GM23338 (cell line): Measurements from ENCODE around the gene ENOX1. TPM values are rescaled to one million over a fixed set of nuclear protein-coding genes. Genes with fewer than 3 reads are reported as not detected.

Experiments
- ATAC-seq: fragments of 200-7000 bp; cut with Tn5 transposase; 3 replicates; pipeline ENCODE4 v1.9.1; 2020
- DNase-seq: peaks from one replicate; pipeline ENCODE4 v3.0.0-alpha.2; 2015; ENCODE audit warnings: low spot score
- H2AFZ ChIP-seq: fragments of 200-600 bp; sonication (generic); 2 replicates; pipeline ENCODE4 v1.8.0; 2016; ENCODE audit warnings: antibody characterized with exemption, mild to moderate bottlenecking, moderate library complexity
- H3F3A ChIP-seq: fragments of 200-600 bp; sonication (generic); replicated peaks from 2 replicates; pipeline ENCODE4 v1.8.0; 2017; ENCODE audit warnings: antibody characterized with exemption, mixed run types, low read depth
- H3K27ac ChIP-seq: fragments of 200-600 bp; sonication (generic); 2 replicates; pipeline ENCODE4 v1.6.1; 2016; ENCODE audit warnings: low read depth
- H3K27me3 ChIP-seq: fragments of 200-600 bp; sonication (generic); 2 replicates; pipeline ENCODE4 v1.8.0; 2016; ENCODE audit warnings: mild to moderate bottlenecking, mixed run types, moderate library complexity; ENCODE audit not compliant: insufficient read depth
- H3K36me3 ChIP-seq: fragments of 200-600 bp; sonication (generic); 2 replicates; pipeline ENCODE4 v1.8.0; 2016; ENCODE audit warnings: mild to moderate bottlenecking; ENCODE audit not compliant: insufficient read depth
- H3K4me1 ChIP-seq: fragments of 200-600 bp; sonication (generic); 2 replicates; pipeline ENCODE4 v1.8.0; 2016; ENCODE audit warnings: mild to moderate bottlenecking, moderate library complexity; ENCODE audit not compliant: insufficient read depth
- H3K4me2 ChIP-seq: fragments of 200-600 bp; sonication (generic); 2 replicates; pipeline ENCODE4 v1.7.1; 2017; ENCODE audit warnings: mixed run types
- H3K4me3 ChIP-seq: fragments of 200-600 bp; sonication (generic); 2 replicates; pipeline ENCODE4 v1.6.1; 2016; ENCODE audit warnings: mixed run types
- H3K79me2 ChIP-seq: fragments of 200-600 bp; sonication (generic); replicated peaks from 2 replicates; pipeline ENCODE4 v1.8.0; 2017; ENCODE audit warnings: mild to moderate bottlenecking; ENCODE audit not compliant: insufficient read depth
- H3K9me2 ChIP-seq: fragments of 200-600 bp; sonication (generic); 2 replicates; pipeline ENCODE4 v1.8.0; 2017; ENCODE audit not compliant: insufficient read depth
- H4K20me1 ChIP-seq: fragments of 200-600 bp; sonication (generic); replicated peaks from 2 replicates; pipeline ENCODE4 v1.8.0; 2017; ENCODE audit warnings: mild to moderate bottlenecking; ENCODE audit not compliant: insufficient read depth
- H3K27ac Mint-ChIP-seq: 2 replicates; pipeline ENCODE4 v1.8.0; 2020; ENCODE audit warnings: inconsistent platforms, mild to moderate bottlenecking, moderate library complexity, mixed read lengths
- H3K27me3 Mint-ChIP-seq: 3 replicates; pipeline ENCODE4 v1.8.0; 2022; ENCODE audit warnings: low read depth, mild to moderate bottlenecking, moderate library complexity, mixed read lengths, inconsistent platforms; ENCODE audit not compliant: insufficient read depth, poor library complexity
- H3K36me3 Mint-ChIP-seq: 3 replicates; pipeline ENCODE4 v1.8.0; 2021; ENCODE audit warnings: low read depth, mild to moderate bottlenecking, inconsistent platforms, moderate library complexity, mixed read lengths
- H3K4me1 Mint-ChIP-seq: 3 replicates; pipeline ENCODE4 v1.8.0; 2020; ENCODE audit warnings: mild to moderate bottlenecking, inconsistent platforms, mixed read lengths
- H3K4me3 Mint-ChIP-seq: 3 replicates; pipeline ENCODE4 v1.8.0; 2021; ENCODE audit warnings: moderate library complexity, mild to moderate bottlenecking, inconsistent platforms, mixed read lengths
- H3K9me3 Mint-ChIP-seq: 3 replicates; pipeline ENCODE4 v1.8.0; 2020; ENCODE audit warnings: moderate library complexity, mild to moderate bottlenecking, inconsistent platforms, mixed read lengths
- CREB1 ChIP-seq: fragments of 250-450 bp; sonication (Bioruptor Pico); IDR thresholded peaks from 2 replicates; pipeline ENCODE4 v1.5.0; 2020; ENCODE audit warnings: low read depth, mild to moderate bottlenecking, moderate library complexity
- CTCF ChIP-seq, 2 experiments: fragments of 200-600 bp in 1 of 2; sonication (generic) in 1 of 2; conservative IDR thresholded peaks; 2 replicates each; pipeline versions ENCODE4 v1.5.1 to v1.6.1; 2016 to 2017; ENCODE audit warnings: antibody characterized with exemption in 2 of 2, low read depth in 2 of 2, mild to moderate bottlenecking in 2 of 2, moderate library complexity in 1 of 2
- ETS1 ChIP-seq: IDR thresholded peaks from 2 replicates; pipeline ENCODE4 v1.6.1; 2016; ENCODE audit warnings: antibody characterized with exemption
- EZH2 ChIP-seq: fragments of 200-600 bp; sonication (generic); IDR thresholded peaks from one replicate; pipeline ENCODE4 v1.8.0; 2017; ENCODE audit warnings: antibody characterized with exemption, mild to moderate bottlenecking, low read depth; ENCODE audit not compliant: unreplicated experiment
- EZH2phosphoT487 ChIP-seq: fragments of 200-600 bp; sonication (generic); IDR thresholded peaks from one replicate; pipeline ENCODE4 v1.8.1; 2018; ENCODE audit warnings: antibody characterized with exemption; ENCODE audit not compliant: unreplicated experiment
- JUNB ChIP-seq: IDR thresholded peaks from one replicate; pipeline ENCODE4 v1.6.1; 2016; ENCODE audit warnings: antibody characterized with exemption; ENCODE audit not compliant: unreplicated experiment
- NANOG ChIP-seq: IDR thresholded peaks from 2 replicates; pipeline ENCODE4 v1.6.1; 2016; ENCODE audit warnings: antibody characterized with exemption, borderline replicate concordance
- POLR2AphosphoS5 ChIP-seq: IDR thresholded peaks from 2 replicates; pipeline ENCODE4 v1.6.1; 2016; ENCODE audit warnings: antibody characterized with exemption, low read depth
- REST ChIP-seq: IDR thresholded peaks from one replicate; pipeline ENCODE4 v1.6.1; 2018; ENCODE audit warnings: antibody characterized with exemption; ENCODE audit not compliant: unreplicated experiment
- STAT1 ChIP-seq: IDR thresholded peaks from one replicate; pipeline ENCODE4 v1.6.1; 2016; ENCODE audit warnings: antibody characterized with exemption; ENCODE audit not compliant: unreplicated experiment
- ZNF114 ChIP-seq: fragments of 250-450 bp; sonication (Bioruptor Pico); IDR thresholded peaks from 2 replicates; pipeline ENCODE4 v1.5.0; 2020; ENCODE audit warnings: mild to moderate bottlenecking, moderate library complexity
- ZNF331 ChIP-seq: fragments of 250-450 bp; sonication (Bioruptor Pico); IDR thresholded peaks from 2 replicates; pipeline ENCODE4 v1.5.0; 2020; ENCODE audit warnings: low read depth, mild to moderate bottlenecking, moderate library complexity
- ZNF462 ChIP-seq: fragments of 250-450 bp; sonication (Bioruptor Pico); IDR thresholded peaks from 2 replicates; pipeline ENCODE4 v1.5.0; 2020; ENCODE audit warnings: mild to moderate bottlenecking, moderate library complexity
- polyA plus RNA-seq: library from polyadenylated mRNA; unstranded; fragments of >200 nt; fragmentation: Nextera tagmentation; extraction: Ambion mirVana; gene quantifications from 2 replicates; pipeline ENCODE4 v1.2.1, GENCODE V29; 2016
- total RNA-seq: library from RNA; depleted of rRNA; stranded (reverse); fragments of >200 nt; shearing (Covaris generic); gene quantifications from 2 replicates; pipeline ENCODE4 v1.2.3, GENCODE V29; 2014

ENOX1 gene
- total and polyA plus RNA-seq, 2 experiments from 2014 or later = 0.66 to 0.81 TPM

- peaks cover 6% of the 10 kb centered on the region; the same call in 1 of the 2 replicates for H3K9me2 ChIP-seq
- DNase-seq = no peak
- ATAC-seq = no peak
- H3K4me2 ChIP-seq = no peak overlapping the region
- H3K27ac ChIP-seq = no peak overlapping the region
- no peaks in the 10 kb centered on the region for H3F3A ChIP-seq
- no peaks in the 10 kb centered on the region for H3K27me3 ChIP-seq
- Mint-ChIP-seq H3K4me1 (peaks cover 19% of the 10 kb centered on the region), H3K4me3 (no peak overlapping the region), H3K9me3 (no peaks in the 10 kb centered on the region), H3K27ac (no peak overlapping the region), H3K27me3 (peaks cover 7% of the 10 kb centered on the region), H3K36me3 (no peaks in the 10 kb centered on the region)
- H3K4me3 ChIP-seq = no peak overlapping the region
- H4K20me1 ChIP-seq = no peaks in the 10 kb centered on the region
- no peaks in the 10 kb centered on the region for H3K4me1 ChIP-seq
- no peaks in the 10 kb centered on the region for H3K79me2 ChIP-seq
- no peak overlapping the region for H2AFZ ChIP-seq
- H3K36me3 ChIP-seq = no peaks in the 10 kb centered on the region
- TF ChIP-seq REST (no peak), POLR2AphosphoS5 (no peak), ZNF114 (CRISPR knock-in tag) (no peak), CREB1 (CRISPR knock-in tag) (no peak), ZNF462 (CRISPR knock-in tag) (no peak), NANOG (no peak), JUNB (no peak), EZH2phosphoT487 (no peak), STAT1 (no peak), ETS1 (no peak), CTCF (conservative IDR thresholded peaks at IDR 0.05; ENCODE audit: low read depth in 2 of 2) (no peak), ZNF331 (CRISPR knock-in tag) (no peak), EZH2 (no peak)
Measured at GRCh38 chr13:43348397-43348796, 438.4 kb downstream of the ENOX1 start.
